ENCODE results near the gene YARS1. TPM values are rescaled to one million over a fixed set of nuclear protein-coding genes. Genes with fewer than 3 reads are reported as not detected.
A peak's percentile ranks its signal among the peaks of the same experiment; 100 is the strongest.

YARS1 gene
- total RNA-seq, 1 experiment from 2014 or later: 180 TPM

DNA sequence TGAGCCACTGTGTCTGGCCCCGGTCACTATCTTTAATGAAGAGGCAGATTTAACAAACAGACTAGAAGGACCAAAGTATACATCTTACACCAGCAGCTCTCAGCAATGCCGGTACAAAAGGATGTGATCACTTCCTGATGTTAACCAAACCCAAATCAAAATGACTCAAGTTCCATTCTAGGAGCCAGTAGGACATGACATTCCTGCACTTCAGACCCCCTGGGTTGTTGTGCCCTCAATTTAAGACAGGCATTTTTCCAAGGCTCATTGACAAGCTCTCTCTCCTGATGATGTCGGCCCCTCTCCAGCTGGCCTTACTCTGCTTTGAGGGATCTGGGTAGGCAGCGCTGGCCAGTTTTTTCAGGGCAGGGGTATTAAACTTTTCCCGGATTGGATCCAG is 35.1 kb downstream of the YARS1 start:
- Histone ChIP-seq H3K4me3 (no peak overlapping the region), H3K4me1 (replicated peaks; ENCODE audit: insufficient read depth) (peaks cover 52% of the 10 kb centered on the region), H3F3A (ENCODE audit: insufficient read depth, low read depth) (peaks cover 91% of the 10 kb centered on the region), H4K20me1 (ENCODE audit: insufficient read depth) (0 out of 2 replicates have a peak, but pooled peaks cover 4% of the 10 kb centered on the region), H3K9me2 (ENCODE audit: insufficient read depth) (no peaks in the 10 kb centered on the region), H2AFZ (no peak overlapping the region), H3K9me3 (ENCODE audit: insufficient read depth, low read depth) (no peaks in the 10 kb centered on the region), H3K27me3 (ENCODE audit: insufficient read depth, low read depth) (no peaks in the 10 kb centered on the region), H3K79me2 (ENCODE audit: low read depth) (peaks cover 37% of the 10 kb centered on the region), H3K27ac (peak overlapping the region; percentile 78), H3K4me2 (peak overlapping the region; percentile 46; the same call in 1 of the 2 replicates), H3K36me3 (ENCODE audit: low read depth) (peaks cover 82% of the 10 kb centered on the region)
- no TSS peak for BruUV-seq (replicated peaks)
- CTCF ChIA-PET: interaction anchor here (0.6 kb wide), 1 partner anchor 304 kb away, joined by 7 read pairs; no protein-coding TSS in a partner anchor
- POLR2A ChIA-PET (ENCODE audit: unreplicated experiment): interaction anchor here (0.6 kb wide), 2 partner anchors 21 to 442 kb away, joined by 4 to 6 read pairs; no protein-coding TSS in a partner anchor
- DNase-seq: no peak
- intact Hi-C loops (cut with micrococcal nuclease; ENCODE audit: unreplicated experiment): no loop called here
- TF ChIP-seq CTCF (conservative IDR thresholded peaks at IDR 0.05) (no peak), EZH2 (IDR thresholded peaks at IDR 0.05; ENCODE audit: low read depth) (no peak)

GRCh38 chr1:32780628-32781234 is 36.4 kb downstream of the YARS1 start:
- Histone ChIP-seq H3K9me2 (ENCODE audit: insufficient read depth) (no peaks in the 10 kb centered on the region), H3K4me2 (peak overlapping the region; percentile 46), H3K36me3 (ENCODE audit: low read depth) (peaks cover 77% of the 10 kb centered on the region), H3K27ac (peak overlapping the region; percentile 78), H3K79me2 (ENCODE audit: low read depth) (peaks cover 23% of the 10 kb centered on the region), H2AFZ (no peak overlapping the region), H3F3A (ENCODE audit: insufficient read depth, low read depth) (peaks cover 98% of the 10 kb centered on the region), H3K4me3 (no peak overlapping the region), H3K4me1 (replicated peaks; ENCODE audit: insufficient read depth) (peaks cover 57% of the 10 kb centered on the region), H3K9me3 (ENCODE audit: insufficient read depth, low read depth) (no peaks in the 10 kb centered on the region), H4K20me1 (ENCODE audit: insufficient read depth) (0 out of 2 replicates have a peak, but pooled peaks cover 1% of the 10 kb centered on the region), H3K27me3 (ENCODE audit: insufficient read depth, low read depth) (no peaks in the 10 kb centered on the region)
- ChIA-PET POLR2A (ENCODE audit: unreplicated experiment) (no interaction called here), CTCF (no interaction called here)
- no peak for TF ChIP-seq CTCF (conservative IDR thresholded peaks at IDR 0.05)
- TF ChIP-seq EZH2 (IDR thresholded peaks at IDR 0.05; ENCODE audit: low read depth): no peak
- DNase-seq: peak in 1 of 2 experiments; percentile 95
- intact Hi-C loops (cut with micrococcal nuclease; ENCODE audit: unreplicated experiment): loop anchor here (2.0 kb wide), 1 partner anchor 36 kb away; the partner anchor contains the start of genes S100PBP and YARS1
- no TSS peak for BruUV-seq (replicated peaks)

DNA sequence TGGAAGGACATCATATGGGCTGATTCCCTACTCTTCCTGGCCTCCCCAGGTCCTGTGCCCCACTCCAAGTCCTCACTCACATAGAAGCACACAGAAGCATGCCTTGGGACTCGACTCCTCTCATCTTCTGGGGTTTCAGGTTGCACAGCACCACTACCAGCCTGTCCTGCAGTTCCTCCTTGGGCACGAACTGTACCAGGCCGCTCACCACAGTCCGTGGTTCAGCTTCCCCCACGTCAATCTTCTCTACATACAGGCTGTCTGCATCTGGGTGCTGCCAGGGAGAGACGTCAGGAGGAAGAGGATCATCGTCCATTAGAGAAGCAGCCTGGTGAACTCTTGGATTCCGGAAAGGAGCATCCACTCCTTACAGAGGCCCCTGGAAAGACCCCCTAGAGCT is 37.2 kb downstream of the YARS1 start:
- no peaks in the 10 kb centered on the region for H3K9me3 ChIP-seq (ENCODE audit: insufficient read depth, low read depth)
- POLR2A ChIA-PET (ENCODE audit: unreplicated experiment): no interaction called here
- no TSS peak for BruUV-seq (replicated peaks)
- H3K79me2 ChIP-seq (ENCODE audit: low read depth): peaks cover 18% of the 10 kb centered on the region
- no peak overlapping the region for H2AFZ ChIP-seq
- peaks cover 98% of the 10 kb centered on the region for H3F3A ChIP-seq (ENCODE audit: insufficient read depth, low read depth)
- no peak for DNase-seq
- peaks cover 6% of the 10 kb centered on the region; the same call in 1 of the 2 replicates for H4K20me1 ChIP-seq (ENCODE audit: insufficient read depth)
- H3K27me3 ChIP-seq (ENCODE audit: insufficient read depth, low read depth): no peaks in the 10 kb centered on the region
- CTCF ChIA-PET: no interaction called here
- peaks cover 64% of the 10 kb centered on the region for H3K4me1 ChIP-seq (replicated peaks; ENCODE audit: insufficient read depth)
- peaks cover 76% of the 10 kb centered on the region for H3K36me3 ChIP-seq (ENCODE audit: low read depth)
- TF ChIP-seq EZH2 (IDR thresholded peaks at IDR 0.05; ENCODE audit: low read depth) (no peak), CTCF (conservative IDR thresholded peaks at IDR 0.05) (no peak)
- no peak overlapping the region for H3K4me3 ChIP-seq
- H3K9me2 ChIP-seq (ENCODE audit: insufficient read depth): no peaks in the 10 kb centered on the region
- intact Hi-C loops (cut with micrococcal nuclease; ENCODE audit: unreplicated experiment): loop anchor here (2.0 kb wide), 1 partner anchor 37 kb away; the partner anchor contains the start of genes S100PBP and YARS1
- H3K27ac ChIP-seq: peak overlapping the region; percentile 78
- peak overlapping the region; percentile 35 for H3K4me2 ChIP-seq

All from PC-9 (cell line).